Measurements from ENCODE around the gene BPGM. TPM values are rescaled to one million over a fixed set of nuclear protein-coding genes. Genes with fewer than 3 reads are reported as not detected.

BPGM gene
- total RNA-seq, 1 donor from 2014 or later = 49.7 TPM

DNA sequence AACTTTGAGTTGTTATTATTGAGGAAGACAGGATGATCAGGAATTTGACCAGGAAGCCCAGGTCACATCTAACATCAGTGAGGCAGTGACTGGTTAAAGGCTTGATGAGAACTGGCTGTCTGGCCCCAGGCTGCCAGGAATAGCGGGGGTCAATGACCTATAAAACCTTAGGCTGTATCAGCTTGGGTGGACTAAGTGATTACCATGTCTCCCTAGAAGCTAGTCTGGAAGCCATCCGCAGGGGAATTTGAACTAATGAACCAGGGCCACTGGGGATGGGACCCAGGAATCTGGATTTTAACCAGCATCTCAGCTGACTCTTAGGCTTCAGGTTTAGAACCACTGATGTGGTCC, 56.6 kb downstream of the BPGM start:
- H3K4me1 ChIP-seq = peaks cover 36% of the 10 kb centered on the region
- no peaks in the 10 kb centered on the region for H3K79me2 ChIP-seq (ENCODE audit: low read depth)
- Mint-ChIP-seq H3K27ac (no peak overlapping the region), H3K4me3 (no peak overlapping the region), H3K27me3 (ENCODE audit: insufficient read depth, low read depth) (peaks cover 2% of the 10 kb centered on the region), H3K4me1 (peaks cover 40% of the 10 kb centered on the region), H3K36me3 (no peaks in the 10 kb centered on the region), H3K9me3 (no peaks in the 10 kb centered on the region)
- no peak for DNase-seq (ENCODE audit: low spot score)
- H3K9ac ChIP-seq = no peak overlapping the region
- H3K4me3 ChIP-seq = no peak overlapping the region
- no peaks in the 10 kb centered on the region for H4K20me1 ChIP-seq (ENCODE audit: low read depth)
- H2AFZ ChIP-seq (replicated peaks) = peak overlapping the region; percentile 73
- peak overlapping the region; percentile 33 for H3K4me2 ChIP-seq
- TF ChIP-seq, protein P1, sequence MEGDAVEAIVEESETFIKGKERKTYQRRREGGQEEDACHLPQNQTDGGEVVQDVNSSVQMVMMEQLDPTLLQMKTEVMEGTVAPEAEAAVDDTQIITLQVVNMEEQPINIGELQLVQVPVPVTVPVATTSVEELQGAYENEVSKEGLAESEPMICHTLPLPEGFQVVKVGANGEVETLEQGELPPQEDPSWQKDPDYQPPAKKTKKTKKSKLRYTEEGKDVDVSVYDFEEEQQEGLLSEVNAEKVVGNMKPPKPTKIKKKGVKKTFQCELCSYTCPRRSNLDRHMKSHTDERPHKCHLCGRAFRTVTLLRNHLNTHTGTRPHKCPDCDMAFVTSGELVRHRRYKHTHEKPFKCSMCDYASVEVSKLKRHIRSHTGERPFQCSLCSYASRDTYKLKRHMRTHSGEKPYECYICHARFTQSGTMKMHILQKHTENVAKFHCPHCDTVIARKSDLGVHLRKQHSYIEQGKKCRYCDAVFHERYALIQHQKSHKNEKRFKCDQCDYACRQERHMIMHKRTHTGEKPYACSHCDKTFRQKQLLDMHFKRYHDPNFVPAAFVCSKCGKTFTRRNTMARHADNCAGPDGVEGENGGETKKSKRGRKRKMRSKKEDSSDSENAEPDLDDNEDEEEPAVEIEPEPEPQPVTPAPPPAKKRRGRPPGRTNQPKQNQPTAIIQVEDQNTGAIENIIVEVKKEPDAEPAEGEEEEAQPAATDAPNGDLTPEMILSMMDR (IDR thresholded peaks at IDR 0.05) = no peak
- no peak for TF ChIP-seq EZH2phosphoT487 (IDR thresholded peaks at IDR 0.05)
- TF ChIP-seq EZH2 (IDR thresholded peaks at IDR 0.05) = no peak
- H3F3A ChIP-seq (ENCODE audit: low read depth) = no peaks in the 10 kb centered on the region
- H3K9me3 ChIP-seq (ENCODE audit: low read depth) = no peaks in the 10 kb centered on the region
- H3K36me3 ChIP-seq = no peaks in the 10 kb centered on the region
- no peaks in the 10 kb centered on the region for H3K27me3 ChIP-seq
- no peak overlapping the region for H3K27ac ChIP-seq

DNA sequence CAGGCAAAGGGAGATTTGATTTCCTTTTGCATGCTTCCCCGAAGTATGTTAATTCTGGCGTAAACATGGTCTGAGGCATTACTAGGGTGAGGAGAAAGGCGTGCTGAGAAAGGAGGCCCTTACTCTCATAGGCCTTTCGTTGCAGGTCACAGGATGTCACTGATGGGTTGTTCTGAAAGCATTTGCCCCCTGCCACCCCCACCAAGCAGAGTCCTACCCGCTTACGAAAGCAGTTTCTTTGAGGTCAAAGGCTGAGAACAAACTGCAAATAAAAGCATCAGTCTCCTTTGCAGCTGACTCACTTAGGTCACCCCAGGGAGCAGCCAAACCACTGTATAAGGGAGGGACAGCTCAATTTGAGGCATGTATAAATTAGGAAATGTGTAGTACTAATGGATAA, 57.1 kb downstream of the BPGM start:
- H3K27ac Mint-ChIP-seq = no peak overlapping the region
- H3K79me2 ChIP-seq (ENCODE audit: low read depth) = no peaks in the 10 kb centered on the region
- peaks cover 31% of the 10 kb centered on the region for H3K4me1 ChIP-seq
- TF ChIP-seq EZH2phosphoT487 (IDR thresholded peaks at IDR 0.05) (no peak), EZH2 (IDR thresholded peaks at IDR 0.05) (no peak)
- TF ChIP-seq, protein P1 (IDR thresholded peaks at IDR 0.05) = no peak
- no peaks in the 10 kb centered on the region for H3K27me3 ChIP-seq
- peak overlapping the region; percentile 73 for H2AFZ ChIP-seq (replicated peaks)
- H3K9ac ChIP-seq = no peak overlapping the region
- H3K27me3 Mint-ChIP-seq (ENCODE audit: insufficient read depth, low read depth) = peaks cover 2% of the 10 kb centered on the region
- H3K4me1 Mint-ChIP-seq = peaks cover 40% of the 10 kb centered on the region
- no peaks in the 10 kb centered on the region for H3F3A ChIP-seq (ENCODE audit: low read depth)
- no peaks in the 10 kb centered on the region for H3K36me3 ChIP-seq
- no peaks in the 10 kb centered on the region for H3K9me3 ChIP-seq (ENCODE audit: low read depth)
- peak overlapping the region; percentile 58 for H3K4me3 Mint-ChIP-seq
- H3K4me2 ChIP-seq = peak overlapping the region; percentile 33
- peak overlapping the region; percentile 44 for H3K27ac ChIP-seq
- no peaks in the 10 kb centered on the region for H3K9me3 Mint-ChIP-seq
- no peaks in the 10 kb centered on the region for H3K36me3 Mint-ChIP-seq
- H3K4me3 ChIP-seq = no peak overlapping the region
- H4K20me1 ChIP-seq (ENCODE audit: low read depth) = no peaks in the 10 kb centered on the region
- DNase-seq (ENCODE audit: low spot score) = no peak

DNA sequence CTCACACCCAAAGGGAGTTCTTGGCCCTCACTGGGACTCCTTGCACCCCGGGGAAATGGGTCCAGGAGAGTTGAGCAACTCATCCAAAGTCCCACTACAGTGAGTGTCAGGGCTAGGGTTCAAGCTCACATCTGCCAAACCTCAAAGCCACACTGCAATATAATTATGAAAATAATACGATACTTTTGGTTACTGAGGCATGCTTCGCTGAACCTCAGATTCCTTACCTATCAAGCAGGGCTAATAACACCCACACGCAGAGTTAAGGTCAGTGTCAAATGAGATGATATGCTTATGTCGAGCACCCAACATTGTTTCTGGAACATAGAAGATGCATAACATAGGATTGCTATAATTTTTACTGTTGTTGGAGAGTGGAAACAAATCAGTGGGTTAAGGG, 58.2 kb downstream of the BPGM start:
- no peak for DNase-seq (ENCODE audit: low spot score)
- no peaks in the 10 kb centered on the region for H4K20me1 ChIP-seq (ENCODE audit: low read depth)
- H3F3A ChIP-seq (ENCODE audit: low read depth) = no peaks in the 10 kb centered on the region
- no peak overlapping the region for H3K4me3 ChIP-seq
- H3K27ac ChIP-seq = no peak overlapping the region
- Mint-ChIP-seq H3K4me3 (no peak overlapping the region), H3K27me3 (ENCODE audit: insufficient read depth, low read depth) (peaks cover 2% of the 10 kb centered on the region), H3K36me3 (no peaks in the 10 kb centered on the region), H3K4me1 (peaks cover 35% of the 10 kb centered on the region), H3K9me3 (no peaks in the 10 kb centered on the region), H3K27ac (no peak overlapping the region)
- TF ChIP-seq EZH2phosphoT487 (IDR thresholded peaks at IDR 0.05) (no peak), EZH2 (IDR thresholded peaks at IDR 0.05) (no peak)
- TF ChIP-seq, protein P1 (IDR thresholded peaks at IDR 0.05) = no peak
- no peaks in the 10 kb centered on the region for H3K36me3 ChIP-seq
- H3K79me2 ChIP-seq (ENCODE audit: low read depth) = no peaks in the 10 kb centered on the region
- no peak overlapping the region for H2AFZ ChIP-seq (replicated peaks)
- H3K9ac ChIP-seq = no peak overlapping the region
- H3K27me3 ChIP-seq = no peaks in the 10 kb centered on the region
- H3K9me3 ChIP-seq (ENCODE audit: low read depth) = no peaks in the 10 kb centered on the region
- peaks cover 21% of the 10 kb centered on the region for H3K4me1 ChIP-seq
- no peak overlapping the region for H3K4me2 ChIP-seq
